SK-N-SH (cell line): ENCODE results near the gene NRCAM. TPM values are rescaled to one million over a fixed set of nuclear protein-coding genes. Genes with fewer than 3 reads are reported as not detected.

Experiments used
- CTCF ChIA-PET: fragments of 300-600, 350-600 bp; formaldehyde crosslinking; extraction: SDS; loops from one replicate; lab custom pipeline; 2021; lab: Yijun Ruan, JAX
- POLR2A ChIA-PET: fragments of 350-600 bp; sonication (Branson Sonifier 250); formaldehyde crosslinking; extraction: SDS; loops from one replicate; lab custom pipeline; 2020; ENCODE audit warnings: antibody characterized with exemption, inconsistent platforms; lab: Yijun Ruan, JAX
- DNase-seq: peaks from one replicate; pipeline ENCODE4 v3.0.0; 2012
- H2AFZ ChIP-seq: fragments of 200-600 bp; sonication (generic); 2 replicates; pipeline ENCODE4 v1.8.1; 2016; ENCODE audit warnings: antibody characterized with exemption, mild to moderate bottlenecking, low read depth
- H3F3A ChIP-seq: fragments of 200-600 bp; sonication (generic); replicated peaks from 2 replicates; pipeline ENCODE3; 2016; ENCODE audit warnings: antibody characterized with exemption, mild to moderate bottlenecking; ENCODE audit not compliant: insufficient read depth
- H3K27ac ChIP-seq, 2 experiments: fragments of 200-500 bp in 1 of 2; fragments of 200-600 bp in 1 of 2; sonication (Bioruptor generic) in 1 of 2; sonication (generic), shearing (Covaris generic) in 1 of 2; 2 replicates each; pipeline versions ENCODE4 v1.5.1 to v1.6.1; 2014 to 2016; ENCODE audit warnings: low read depth in 2 of 2, inconsistent platforms in 1 of 2, low read length in 1 of 2, mild to moderate bottlenecking in 1 of 2, mixed read lengths in 1 of 2
- H3K27me3 ChIP-seq: fragments of 200-600 bp; sonication (generic), shearing (Covaris generic); 2 replicates; pipeline ENCODE4 v1.6.1; 2016; ENCODE audit warnings: mixed run types; ENCODE audit not compliant: insufficient read depth
- H3K36me3 ChIP-seq, 2 experiments: fragments of 200-500 bp in 1 of 2; fragments of 200-600 bp in 1 of 2; sonication (Bioruptor generic) in 1 of 2; sonication (generic) in 1 of 2; replicated peaks in 1 of 2; 2 replicates each; pipeline versions ENCODE3 to v1.5.1; 2014 to 2016; ENCODE audit warnings: low read length in 1 of 2, mild to moderate bottlenecking in 1 of 2; ENCODE audit not compliant: insufficient read depth in 2 of 2, control insufficient read depth in 1 of 2
- H3K4me1 ChIP-seq, 2 experiments: fragments of 200-500 bp in 1 of 2; fragments of 200-600 bp in 1 of 2; sonication (Bioruptor generic) in 1 of 2; sonication (generic), shearing (Covaris generic) in 1 of 2; 2 replicates each; pipeline versions ENCODE4 v1.5.1 to v1.6.1; 2014 to 2016; ENCODE audit warnings: low read depth in 1 of 2, low read length in 1 of 2, mixed run types in 1 of 2; ENCODE audit not compliant: insufficient read depth in 2 of 2, control insufficient read depth in 1 of 2
- H3K4me2 ChIP-seq: fragments of 200-600 bp; sonication (generic), shearing (Covaris generic); 2 replicates; pipeline ENCODE4 v1.6.1; 2017; ENCODE audit warnings: mixed run types
- H3K4me3 ChIP-seq, 2 experiments: fragments of 200-500 bp in 1 of 2; fragments of 200-600 bp in 1 of 2; sonication (Bioruptor generic) in 1 of 2; sonication (generic), shearing (Covaris generic) in 1 of 2; 2 replicates each; pipeline versions ENCODE4 v1.5.1 to v1.8.1; 2014 to 2016; ENCODE audit warnings: low read depth in 2 of 2, inconsistent platforms in 1 of 2, low read length in 1 of 2, mild to moderate bottlenecking in 1 of 2, mixed read lengths in 1 of 2, moderate library complexity in 1 of 2
- H3K79me2 ChIP-seq: fragments of 200-600 bp; sonication (generic); 2 replicates; pipeline ENCODE4 v1.8.1; 2017; ENCODE audit warnings: mild to moderate bottlenecking; ENCODE audit not compliant: insufficient read depth
- H3K9ac ChIP-seq: fragments of 200-600 bp; sonication (generic); 2 replicates; pipeline ENCODE4 v1.6.1; 2017; ENCODE audit warnings: mixed run types
- H3K9me2 ChIP-seq: fragments of 200-600 bp; sonication (generic); 2 replicates; pipeline ENCODE4 v1.6.1; 2017; ENCODE audit warnings: mixed run types
- H3K9me3 ChIP-seq: fragments of 200-600 bp; sonication (generic); 2 replicates; pipeline ENCODE4 v1.6.1; 2017; ENCODE audit warnings: mixed run types, mild to moderate bottlenecking, moderate library complexity
- H4K20me1 ChIP-seq: fragments of 200-600 bp; sonication (generic); 2 replicates; pipeline ENCODE4 v1.6.1; 2017; ENCODE audit warnings: mild to moderate bottlenecking, mixed run types; ENCODE audit not compliant: insufficient read depth
- CHD2 ChIP-seq: fragments of 150-350 bp; IDR thresholded peaks from 2 replicates; pipeline ENCODE4 v1.6.1; 2018; ENCODE audit warnings: low read length; ENCODE audit not compliant: partially characterized antibody
- ELF1 ChIP-seq: IDR thresholded peaks from 2 replicates; pipeline ENCODE4 v1.4.0; 2012
- EP300 ChIP-seq, 2 experiments: IDR thresholded peaks; 2 replicates each; pipeline versions ENCODE4 v1.4.0 to v1.6.1; 2012; ENCODE audit warnings: borderline replicate concordance in 1 of 2, low read depth in 1 of 2, low read length in 1 of 2
- FOXM1 ChIP-seq: IDR thresholded peaks from 2 replicates; pipeline ENCODE4 v1.4.0; 2012; ENCODE audit warnings: low read depth, mild to moderate bottlenecking
- GATA2 ChIP-seq: sonication (generic); formaldehyde crosslinking; IDR thresholded peaks from 2 replicates; pipeline ENCODE4 v1.5.0; 2020; ENCODE audit warnings: mild to moderate bottlenecking, missing genetic modification reagents
- MXI1 ChIP-seq: IDR thresholded peaks from 2 replicates; pipeline ENCODE4 v1.6.1; 2012; ENCODE audit warnings: mild to moderate bottlenecking, low read depth, low read length, improper control_type of control experiment
- NFIC ChIP-seq: IDR thresholded peaks from 2 replicates; pipeline ENCODE4 v1.4.0; 2012; ENCODE audit warnings: borderline replicate concordance
- RFX5 ChIP-seq: IDR thresholded peaks from 2 replicates; pipeline ENCODE4 v1.6.1; 2012; ENCODE audit warnings: mild to moderate bottlenecking, improper control_type of control experiment, low read length
- RXRA ChIP-seq: IDR thresholded peaks from 2 replicates; pipeline ENCODE4 v1.4.0; 2012; ENCODE audit warnings: low read depth, mild to moderate bottlenecking, borderline replicate concordance
- SIN3A ChIP-seq: IDR thresholded peaks from 2 replicates; pipeline ENCODE4 v1.6.1; 2012; ENCODE audit warnings: low read depth, mild to moderate bottlenecking, low read length, moderate library complexity, borderline replicate concordance
- SMC3 ChIP-seq: IDR thresholded peaks from 2 replicates; pipeline ENCODE4 v1.6.1; 2012; ENCODE audit warnings: low read depth, low read length, improper control_type of control experiment
- TAF1 ChIP-seq: IDR thresholded peaks from 2 replicates; pipeline ENCODE4 v1.6.1; 2012; ENCODE audit warnings: low read depth, mild to moderate bottlenecking, low read length, moderate library complexity, borderline replicate concordance
- WGBS: methylation state at CpG from one replicate; pipeline ENCODE4 v1.1.6; 2017; ENCODE audit warnings: low lambda C conversion rate; 5-methylcytosine and 5-hydroxymethylcytosine counted together
- polyA plus RNA-seq, 3 experiments: library from polyadenylated mRNA; depleted of rRNA; stranded (reverse); fragments of >200 nt; gene quantifications; 2 replicates each; pipeline ENCODE4 v1.2.3, GENCODE V29; 2012
- TF ChIP-seq, protein P1 (sequence below): IDR thresholded peaks from 2 replicates; pipeline ENCODE4 v1.6.1; 2012; ENCODE audit warnings: mild to moderate bottlenecking, low read depth, low read length, moderate library complexity
- TF ChIP-seq, protein P2 (sequence below): fragments of 200-600 bp; sonication (generic); IDR thresholded peaks from 2 replicates; pipeline ENCODE4 v1.6.1; 2017; ENCODE audit warnings: antibody characterized with exemption, mild to moderate bottlenecking, moderate library complexity
- TF ChIP-seq, protein P3 (sequence below): IDR thresholded peaks from 2 replicates; pipeline ENCODE4; 2012
- TF ChIP-seq, protein P4 (sequence below): fragments of 150-350 bp; IDR thresholded peaks from 2 replicates; pipeline ENCODE4 v1.6.1; 2017; ENCODE audit warnings: antibody characterized with exemption, low read length, low read depth, borderline replicate concordance
- TF ChIP-seq, protein P5 (sequence below): fragments of 150-350 bp; IDR thresholded peaks from 2 replicates; pipeline ENCODE4 v1.6.1; 2016; ENCODE audit warnings: mild to moderate bottlenecking, low read depth, low read length

The NRCAM gene
- polyA plus RNA-seq, 1 of the 3 experiments (the other 2 are of a cell fraction), result 1.1 TPM

- Histone ChIP-seq H3K4me1 (peaks cover 5 to 32% of the 10 kb centered on the region in 2 experiments; a peak in 3 of 4 replicates), H3K9me3 (no peaks in the 10 kb centered on the region), H3K27me3 (no peaks in the 10 kb centered on the region), H4K20me1 (no peaks in the 10 kb centered on the region), H3K79me2 (no peaks in the 10 kb centered on the region), H3F3A (no peaks in the 10 kb centered on the region), H3K36me3 (no peaks in the 10 kb centered on the region), H3K4me3 (no peak overlapping the region), H3K9ac (no peak overlapping the region), H2AFZ (no peak overlapping the region), H3K9me2 (no peaks in the 10 kb centered on the region), H3K27ac (no peak overlapping the region), H3K4me2 (no peak overlapping the region)
- CTCF ChIA-PET, result interaction anchor here (0.8 to 2.6 kb wide), 6 partner anchors 8 to 30 kb away, joined by 3 to 12 read pairs (median 4); no protein-coding TSS in a partner anchor
- TF ChIP-seq GATA2 (CRISPR knock-in tag), result peak; percentile 21; the same call in 1 of the 2 replicates
- 0 out of 2 replicates have a peak, but pooled peaks have one; percentile 13 for TF ChIP-seq MXI1
- TF ChIP-seq, protein P1, sequence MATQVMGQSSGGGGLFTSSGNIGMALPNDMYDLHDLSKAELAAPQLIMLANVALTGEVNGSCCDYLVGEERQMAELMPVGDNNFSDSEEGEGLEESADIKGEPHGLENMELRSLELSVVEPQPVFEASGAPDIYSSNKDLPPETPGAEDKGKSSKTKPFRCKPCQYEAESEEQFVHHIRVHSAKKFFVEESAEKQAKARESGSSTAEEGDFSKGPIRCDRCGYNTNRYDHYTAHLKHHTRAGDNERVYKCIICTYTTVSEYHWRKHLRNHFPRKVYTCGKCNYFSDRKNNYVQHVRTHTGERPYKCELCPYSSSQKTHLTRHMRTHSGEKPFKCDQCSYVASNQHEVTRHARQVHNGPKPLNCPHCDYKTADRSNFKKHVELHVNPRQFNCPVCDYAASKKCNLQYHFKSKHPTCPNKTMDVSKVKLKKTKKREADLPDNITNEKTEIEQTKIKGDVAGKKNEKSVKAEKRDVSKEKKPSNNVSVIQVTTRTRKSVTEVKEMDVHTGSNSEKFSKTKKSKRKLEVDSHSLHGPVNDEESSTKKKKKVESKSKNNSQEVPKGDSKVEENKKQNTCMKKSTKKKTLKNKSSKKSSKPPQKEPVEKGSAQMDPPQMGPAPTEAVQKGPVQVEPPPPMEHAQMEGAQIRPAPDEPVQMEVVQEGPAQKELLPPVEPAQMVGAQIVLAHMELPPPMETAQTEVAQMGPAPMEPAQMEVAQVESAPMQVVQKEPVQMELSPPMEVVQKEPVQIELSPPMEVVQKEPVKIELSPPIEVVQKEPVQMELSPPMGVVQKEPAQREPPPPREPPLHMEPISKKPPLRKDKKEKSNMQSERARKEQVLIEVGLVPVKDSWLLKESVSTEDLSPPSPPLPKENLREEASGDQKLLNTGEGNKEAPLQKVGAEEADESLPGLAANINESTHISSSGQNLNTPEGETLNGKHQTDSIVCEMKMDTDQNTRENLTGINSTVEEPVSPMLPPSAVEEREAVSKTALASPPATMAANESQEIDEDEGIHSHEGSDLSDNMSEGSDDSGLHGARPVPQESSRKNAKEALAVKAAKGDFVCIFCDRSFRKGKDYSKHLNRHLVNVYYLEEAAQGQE, result no peak
- POLR2A ChIA-PET, result no interaction called here
- DNase-seq, result no peak
Measured at GRCh38 chr7:108266035-108266434, 190.2 kb downstream of the NRCAM start.

DNA sequence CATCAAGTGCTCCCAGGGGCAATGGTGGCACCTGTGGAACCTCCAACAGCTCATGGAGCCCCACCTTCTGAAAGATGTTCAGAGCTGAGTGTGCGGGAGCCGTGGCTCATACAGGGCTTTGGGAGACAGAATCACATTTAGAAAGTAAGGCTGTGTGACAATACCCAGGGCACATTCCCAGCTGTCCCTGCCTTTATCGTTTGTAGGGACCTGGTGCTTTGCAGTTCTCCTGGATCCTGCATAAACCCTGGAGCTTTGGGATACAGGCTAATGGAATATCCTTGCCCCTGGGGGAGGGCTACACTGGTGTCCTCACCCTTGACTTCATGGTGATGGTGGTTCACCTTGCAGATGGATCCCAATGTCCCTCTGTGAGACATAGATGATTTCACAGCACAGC lies 191.2 kb downstream of the NRCAM start:
- H3K9me2 ChIP-seq, result no peaks in the 10 kb centered on the region
- no peak for TF ChIP-seq MXI1
- TF ChIP-seq, protein P2, sequence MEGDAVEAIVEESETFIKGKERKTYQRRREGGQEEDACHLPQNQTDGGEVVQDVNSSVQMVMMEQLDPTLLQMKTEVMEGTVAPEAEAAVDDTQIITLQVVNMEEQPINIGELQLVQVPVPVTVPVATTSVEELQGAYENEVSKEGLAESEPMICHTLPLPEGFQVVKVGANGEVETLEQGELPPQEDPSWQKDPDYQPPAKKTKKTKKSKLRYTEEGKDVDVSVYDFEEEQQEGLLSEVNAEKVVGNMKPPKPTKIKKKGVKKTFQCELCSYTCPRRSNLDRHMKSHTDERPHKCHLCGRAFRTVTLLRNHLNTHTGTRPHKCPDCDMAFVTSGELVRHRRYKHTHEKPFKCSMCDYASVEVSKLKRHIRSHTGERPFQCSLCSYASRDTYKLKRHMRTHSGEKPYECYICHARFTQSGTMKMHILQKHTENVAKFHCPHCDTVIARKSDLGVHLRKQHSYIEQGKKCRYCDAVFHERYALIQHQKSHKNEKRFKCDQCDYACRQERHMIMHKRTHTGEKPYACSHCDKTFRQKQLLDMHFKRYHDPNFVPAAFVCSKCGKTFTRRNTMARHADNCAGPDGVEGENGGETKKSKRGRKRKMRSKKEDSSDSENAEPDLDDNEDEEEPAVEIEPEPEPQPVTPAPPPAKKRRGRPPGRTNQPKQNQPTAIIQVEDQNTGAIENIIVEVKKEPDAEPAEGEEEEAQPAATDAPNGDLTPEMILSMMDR, result no peak
- no peak for TF ChIP-seq NFIC
- TF ChIP-seq SMC3, result no peak
- TF ChIP-seq ELF1, result no peak
- TF ChIP-seq SIN3A, result no peak
- TF ChIP-seq RFX5, result no peak
- TF ChIP-seq EP300 (IDR thresholded peaks at IDR 0.05; ENCODE audit: borderline replicate concordance in 1 of 2, low read depth in 1 of 2, low read length in 1 of 2), result no peak
- TF ChIP-seq, protein P3, sequence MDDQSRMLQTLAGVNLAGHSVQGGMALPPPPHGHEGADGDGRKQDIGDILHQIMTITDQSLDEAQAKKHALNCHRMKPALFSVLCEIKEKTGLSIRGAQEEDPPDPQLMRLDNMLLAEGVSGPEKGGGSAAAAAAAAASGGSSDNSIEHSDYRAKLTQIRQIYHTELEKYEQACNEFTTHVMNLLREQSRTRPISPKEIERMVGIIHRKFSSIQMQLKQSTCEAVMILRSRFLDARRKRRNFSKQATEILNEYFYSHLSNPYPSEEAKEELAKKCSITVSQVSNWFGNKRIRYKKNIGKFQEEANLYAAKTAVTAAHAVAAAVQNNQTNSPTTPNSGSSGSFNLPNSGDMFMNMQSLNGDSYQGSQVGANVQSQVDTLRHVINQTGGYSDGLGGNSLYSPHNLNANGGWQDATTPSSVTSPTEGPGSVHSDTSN, result no peak
- no peak for TF ChIP-seq CHD2
- TF ChIP-seq, protein P4, sequence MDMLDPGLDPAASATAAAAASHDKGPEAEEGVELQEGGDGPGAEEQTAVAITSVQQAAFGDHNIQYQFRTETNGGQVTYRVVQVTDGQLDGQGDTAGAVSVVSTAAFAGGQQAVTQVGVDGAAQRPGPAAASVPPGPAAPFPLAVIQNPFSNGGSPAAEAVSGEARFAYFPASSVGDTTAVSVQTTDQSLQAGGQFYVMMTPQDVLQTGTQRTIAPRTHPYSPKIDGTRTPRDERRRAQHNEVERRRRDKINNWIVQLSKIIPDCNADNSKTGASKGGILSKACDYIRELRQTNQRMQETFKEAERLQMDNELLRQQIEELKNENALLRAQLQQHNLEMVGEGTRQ, result no peak
- no peak for TF ChIP-seq TAF1
- TF ChIP-seq RXRA, result no peak
- no peak for TF ChIP-seq GATA2 (CRISPR knock-in tag)
- TF ChIP-seq, protein P5, sequence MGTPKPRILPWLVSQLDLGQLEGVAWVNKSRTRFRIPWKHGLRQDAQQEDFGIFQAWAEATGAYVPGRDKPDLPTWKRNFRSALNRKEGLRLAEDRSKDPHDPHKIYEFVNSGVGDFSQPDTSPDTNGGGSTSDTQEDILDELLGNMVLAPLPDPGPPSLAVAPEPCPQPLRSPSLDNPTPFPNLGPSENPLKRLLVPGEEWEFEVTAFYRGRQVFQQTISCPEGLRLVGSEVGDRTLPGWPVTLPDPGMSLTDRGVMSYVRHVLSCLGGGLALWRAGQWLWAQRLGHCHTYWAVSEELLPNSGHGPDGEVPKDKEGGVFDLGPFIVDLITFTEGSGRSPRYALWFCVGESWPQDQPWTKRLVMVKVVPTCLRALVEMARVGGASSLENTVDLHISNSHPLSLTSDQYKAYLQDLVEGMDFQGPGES, result no peak
- TF ChIP-seq FOXM1, result no peak
- H2AFZ ChIP-seq, result no peak overlapping the region
- no peaks in the 10 kb centered on the region for H3K9me3 ChIP-seq
- no peaks in the 10 kb centered on the region for H3K36me3 ChIP-seq
- no peak overlapping the region for H3K4me3 ChIP-seq
- CTCF ChIA-PET, result interaction anchor here (0.9 to 1.0 kb wide), 2 partner anchors 32 to 187 kb away, joined by 3 read pairs; no protein-coding TSS in a partner anchor
- H3F3A ChIP-seq, result no peaks in the 10 kb centered on the region
- H3K4me1 ChIP-seq, result peaks cover 5 to 32% of the 10 kb centered on the region in 2 experiments; a peak in 3 of 4 replicates
- WGBS, result 48% methylated on average over 3 of the region's 3 CpGs
- POLR2A ChIA-PET, result no interaction called here
- H3K79me2 ChIP-seq, result no peaks in the 10 kb centered on the region
- no peaks in the 10 kb centered on the region for H4K20me1 ChIP-seq
- no peak for DNase-seq
- no peak overlapping the region for H3K4me2 ChIP-seq
- no peak overlapping the region for H3K27ac ChIP-seq
- H3K9ac ChIP-seq, result no peak overlapping the region
- no peaks in the 10 kb centered on the region for H3K27me3 ChIP-seq
